Measurements from ENCODE around the gene LRP6. TPM values are rescaled to one million over a fixed set of nuclear protein-coding genes. Genes with fewer than 3 reads are reported as not detected.

LRP6 gene
- total and polyA plus RNA-seq, 4 donors: 14.7 to 76.8 (median 23.2) TPM

- Histone ChIP-seq H3K9ac (ENCODE audit: low read depth in 1 of 2, low read length in 2 of 2) (no peak overlapping the region), H3K36me3 (ENCODE audit: control insufficient read depth in 4 of 4, insufficient read depth in 3 of 4, low read depth in 1 of 4, low read length in 3 of 4) (no peaks in the 10 kb centered on the region), H3K27ac (ENCODE audit: low read depth in 1 of 2, low read length in 2 of 2) (no peak overlapping the region), H3K27me3 (ENCODE audit: control insufficient read depth in 4 of 4, insufficient read depth in 4 of 4, low read length in 3 of 4) (no peaks in the 10 kb centered on the region), H3K4me3 (ENCODE audit: low read depth in 1 of 3, low read length in 3 of 3) (no peak overlapping the region), H3K9me3 (ENCODE audit: control insufficient read depth in 4 of 4, low read length in 3 of 4) (no peaks in the 10 kb centered on the region), H3K4me1 (ENCODE audit: control insufficient read depth in 4 of 4, insufficient read depth in 4 of 4, low read length in 3 of 4) (peaks cover 0 to 2% (median under 1%) of the 10 kb centered on the region in 4 donors)
- WGBS: 95% methylated on average over 9 of the region's 9 CpGs
- TF ChIP-seq SP1 (IDR thresholded peaks at IDR 0.05) (no peak), HNF4A (conservative IDR thresholded peaks at IDR 0.05) (no peak), MAX (IDR thresholded peaks at IDR 0.05) (no peak), ATF3 (IDR thresholded peaks at IDR 0.05) (no peak), NR2F2 (IDR thresholded peaks at IDR 0.05) (no peak), FOXA2 (IDR thresholded peaks at IDR 0.05) (no peak), TAF1 (conservative IDR thresholded peaks at IDR 0.05) (no peak), EGR1 (IDR thresholded peaks at IDR 0.05; ENCODE audit: low read depth in 2 of 2) (no peak), YY1 (IDR thresholded peaks at IDR 0.05) (no peak), RXRA (IDR thresholded peaks at IDR 0.05) (no peak), JUND (IDR thresholded peaks at IDR 0.05) (no peak)
- DNase-seq (ENCODE audit: low spot score): no peak
Observed at GRCh38 chr12:12086973-12087692, 179.7 kb downstream of the LRP6 start.

- TF ChIP-seq HNF4G (IDR thresholded peaks at IDR 0.05) (no peak), RXRA (IDR thresholded peaks at IDR 0.05) (no peak), TAF1 (conservative IDR thresholded peaks at IDR 0.05) (no peak)
- H3K4me1 ChIP-seq (ENCODE audit: control insufficient read depth in 4 of 4, insufficient read depth in 4 of 4, low read length in 3 of 4): peaks cover 0 to 6% (median 3%) of the 10 kb centered on the region in 4 donors
- WGBS: 87% methylated on average over 5 of the region's 5 CpGs
- DNase-seq (ENCODE audit: low spot score): no peak
- no peaks in the 10 kb centered on the region for H3K9me3 ChIP-seq (ENCODE audit: control insufficient read depth in 4 of 4, low read length in 3 of 4)
- H3K9ac ChIP-seq (ENCODE audit: low read depth in 1 of 2, low read length in 2 of 2): no peak overlapping the region
- H3K27ac ChIP-seq (ENCODE audit: low read depth in 1 of 2, low read length in 2 of 2): no peak overlapping the region
- H3K27me3 ChIP-seq (ENCODE audit: control insufficient read depth in 4 of 4, insufficient read depth in 4 of 4, low read length in 3 of 4): no peaks in the 10 kb centered on the region
- H3K4me3 ChIP-seq (ENCODE audit: low read depth in 1 of 3, low read length in 3 of 3): no peak overlapping the region
- H3K36me3 ChIP-seq (ENCODE audit: control insufficient read depth in 4 of 4, insufficient read depth in 3 of 4, low read depth in 1 of 4, low read length in 3 of 4): no peaks in the 10 kb centered on the region
Observed at GRCh38 chr12:12086362-12086761, 180.5 kb downstream of the LRP6 start.

- 95% methylated on average over 8 of the region's 8 CpGs for WGBS
- H3K4me1 ChIP-seq (ENCODE audit: control insufficient read depth in 4 of 4, insufficient read depth in 4 of 4, low read length in 3 of 4): peaks cover 0 to 6% (median 3%) of the 10 kb centered on the region in 4 donors
- TF ChIP-seq HNF4A (conservative IDR thresholded peaks at IDR 0.05): no peak
- no peak for TF ChIP-seq YY1 (IDR thresholded peaks at IDR 0.05)
Observed at GRCh38 chr12:12083688-12084087, 183.2 kb downstream of the LRP6 start.

GRCh38 chr12:12081836-12082497 is 184.9 kb downstream of the LRP6 start:
- no peak for DNase-seq (ENCODE audit: low spot score)
- Histone ChIP-seq H3K27ac (ENCODE audit: low read depth in 1 of 2, low read length in 2 of 2) (peak overlapping the region; percentile 56 to 65), H3K27me3 (ENCODE audit: control insufficient read depth in 4 of 4, insufficient read depth in 4 of 4, low read length in 3 of 4) (no peaks in the 10 kb centered on the region), H3K36me3 (ENCODE audit: control insufficient read depth in 4 of 4, insufficient read depth in 3 of 4, low read depth in 1 of 4, low read length in 3 of 4) (no peaks in the 10 kb centered on the region), H3K4me1 (ENCODE audit: control insufficient read depth in 4 of 4, insufficient read depth in 4 of 4, low read length in 3 of 4) (peaks cover 0 to 6% (median 3%) of the 10 kb centered on the region in 4 donors), H3K9me3 (ENCODE audit: control insufficient read depth in 4 of 4, low read length in 3 of 4) (no peaks in the 10 kb centered on the region), H3K4me3 (ENCODE audit: low read depth in 1 of 3, low read length in 3 of 3) (no peak overlapping the region), H3K9ac (ENCODE audit: low read depth in 1 of 2, low read length in 2 of 2) (no peak overlapping the region)
- WGBS: 44% methylated on average over 3 of the region's 3 CpGs
- no peak for TF ChIP-seq HNF4G (IDR thresholded peaks at IDR 0.05)
- TF ChIP-seq EGR1 (IDR thresholded peaks at IDR 0.05; ENCODE audit: low read depth in 2 of 2): peak in 1 of 2 donors; percentile 47
- TF ChIP-seq MAX (IDR thresholded peaks at IDR 0.05): peak; percentile 23
- TF ChIP-seq JUND (IDR thresholded peaks at IDR 0.05): peak in 1 of 2 donors; percentile 5
- TF ChIP-seq ZBTB33 (IDR thresholded peaks at IDR 0.05): no peak
- TF ChIP-seq CTCF (IDR thresholded peaks at IDR 0.05; ENCODE audit: low read depth, low read length, missing input control): peak; percentile 36
- TF ChIP-seq YY1 (IDR thresholded peaks at IDR 0.05): peak; percentile 36
- TF ChIP-seq RAD21 (IDR thresholded peaks at IDR 0.05): peak; percentile 75 to 81
- peak; percentile 43 for TF ChIP-seq SP1 (IDR thresholded peaks at IDR 0.05)
- TF ChIP-seq TAF1 (conservative IDR thresholded peaks at IDR 0.05): no peak
- peak; percentile 72 for TF ChIP-seq HNF4A (conservative IDR thresholded peaks at IDR 0.05)
- TF ChIP-seq ATF3 (IDR thresholded peaks at IDR 0.05): no peak
- peak in 1 of 2 donors; percentile 32 for TF ChIP-seq RXRA (IDR thresholded peaks at IDR 0.05)

More at GRCh38 chr12:12083688-12084087, 183.2 kb downstream of the LRP6 start:
- H3K9ac ChIP-seq (ENCODE audit: low read depth in 1 of 2, low read length in 2 of 2): no peak overlapping the region
- H3K9me3 ChIP-seq (ENCODE audit: control insufficient read depth in 4 of 4, low read length in 3 of 4): no peaks in the 10 kb centered on the region
- H3K27me3 ChIP-seq (ENCODE audit: control insufficient read depth in 4 of 4, insufficient read depth in 4 of 4, low read length in 3 of 4): no peaks in the 10 kb centered on the region
- H3K27ac ChIP-seq (ENCODE audit: low read depth in 1 of 2, low read length in 2 of 2): no peak overlapping the region
- no peak for DNase-seq (ENCODE audit: low spot score)
- no peak overlapping the region for H3K4me3 ChIP-seq (ENCODE audit: low read depth in 1 of 3, low read length in 3 of 3)
- no peaks in the 10 kb centered on the region for H3K36me3 ChIP-seq (ENCODE audit: control insufficient read depth in 4 of 4, insufficient read depth in 3 of 4, low read depth in 1 of 4, low read length in 3 of 4)
